H7 (cell line): ENCODE measurements around the gene ALPK3. TPM values are rescaled to one million over a fixed set of nuclear protein-coding genes. Genes with fewer than 3 reads are reported as not detected.

ENCODE experiments used
- DNase-seq: peaks from one replicate; pipeline ENCODE4 v3.0.0; 2012
- H3K27me3 ChIP-seq: 2 replicates; pipeline ENCODE4 v1.6.0; 2011; ENCODE audit warnings: mild to moderate bottlenecking, low read length; ENCODE audit not compliant: control insufficient read depth, insufficient read depth
- H3K36me3 ChIP-seq: replicated peaks from 2 replicates; pipeline ENCODE4 v1.5.1; 2011; ENCODE audit warnings: low read length; ENCODE audit not compliant: control insufficient read depth, insufficient read depth
- H3K4me3 ChIP-seq: 2 replicates; pipeline ENCODE4 v1.5.1; 2011; ENCODE audit warnings: low read depth, mild to moderate bottlenecking, control low read depth, low read length, moderate library complexity; ENCODE audit not compliant: insufficient read depth
- total RNA-seq: library from RNA; depleted of rRNA; stranded (reverse); fragments of >200 nt; shearing (Covaris generic); gene quantifications from 2 replicates; pipeline ENCODE4 v1.2.3, GENCODE V29; 2014

ALPK3 gene
- total RNA-seq, 1 experiment from 2014 or later: 0.59 TPM

DNA sequence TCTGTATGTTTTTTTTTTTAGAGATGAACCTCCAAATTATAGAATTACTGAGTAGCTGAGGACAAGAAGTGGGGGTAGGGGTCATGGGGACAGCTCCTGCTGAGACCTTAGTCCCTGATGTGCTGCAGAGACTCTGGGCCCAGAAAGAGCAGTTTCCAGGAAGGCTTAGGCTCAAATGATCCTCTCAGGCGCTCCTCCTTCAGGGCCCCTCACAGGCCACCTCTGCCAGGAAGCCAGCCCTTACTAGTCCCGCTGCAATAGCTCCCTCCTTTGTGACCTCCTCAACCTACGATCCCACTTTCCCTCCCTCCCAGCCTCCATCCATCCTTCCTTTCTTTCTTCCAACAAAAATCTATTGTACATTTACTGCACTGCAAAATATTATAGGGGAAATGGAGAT, 91.9 kb downstream of the ALPK3 start:
- no peak overlapping the region for H3K4me3 ChIP-seq
- DNase-seq: peak; percentile 62
- no peaks in the 10 kb centered on the region for H3K27me3 ChIP-seq
- H3K36me3 ChIP-seq: no peaks in the 10 kb centered on the region

DNA sequence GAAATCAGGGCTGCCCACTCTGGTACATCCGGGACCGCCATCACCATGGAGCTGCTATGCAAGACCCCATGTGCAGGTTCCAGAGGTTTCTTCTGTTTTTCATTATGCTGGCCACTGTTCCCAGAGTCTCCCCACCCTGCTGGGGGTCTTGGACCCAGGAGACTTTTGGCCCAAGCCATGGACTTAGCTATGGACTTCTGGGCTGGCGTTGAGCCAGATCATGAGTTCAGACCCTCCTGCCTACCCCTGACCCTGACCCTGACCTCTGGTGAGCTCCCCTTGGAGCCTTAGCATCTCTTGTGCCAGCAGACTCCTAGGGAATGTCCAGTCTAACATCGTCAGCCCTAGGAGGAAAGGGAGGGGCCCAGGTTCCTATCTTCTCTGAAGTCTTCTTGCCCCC, 92.6 kb downstream of the ALPK3 start:
- Histone ChIP-seq H3K4me3 (no peak overlapping the region), H3K27me3 (no peaks in the 10 kb centered on the region), H3K36me3 (no peaks in the 10 kb centered on the region)
- no peak for DNase-seq

DNA sequence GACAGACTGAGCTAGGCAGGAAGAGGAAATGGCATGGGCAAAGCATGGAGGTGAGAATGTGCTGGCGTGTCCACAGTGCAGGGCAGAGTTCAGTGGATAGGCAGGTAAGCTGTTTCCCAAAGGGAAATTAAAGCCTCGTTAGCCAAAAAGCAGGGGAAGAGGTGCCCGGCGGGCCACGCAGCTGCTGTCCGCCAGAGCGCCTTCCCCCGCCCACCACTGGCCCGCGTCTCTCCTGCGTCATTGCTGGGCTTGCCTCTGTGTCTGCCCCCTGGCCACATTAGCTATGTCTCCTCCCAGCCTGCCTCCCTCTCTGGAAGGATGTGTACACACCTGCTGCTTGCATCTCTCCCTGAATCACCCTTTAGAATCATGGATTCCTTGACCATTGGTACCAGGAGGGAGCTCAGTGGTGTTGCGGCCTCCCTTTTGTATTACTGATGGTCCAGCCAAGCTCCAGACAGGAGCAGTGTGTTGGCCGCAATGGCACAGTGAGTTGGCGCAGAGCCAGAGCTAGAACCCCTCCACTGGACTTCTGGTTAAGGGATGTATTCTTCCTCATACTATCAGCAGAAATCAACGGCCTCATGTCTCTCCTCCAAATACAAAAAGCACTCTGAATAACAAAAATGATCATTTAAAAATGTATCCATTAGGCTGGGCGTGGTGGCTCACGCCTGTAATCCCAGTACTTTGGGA, 93.9 kb downstream of the ALPK3 start:
- Histone ChIP-seq H3K36me3 (no peaks in the 10 kb centered on the region), H3K27me3 (no peaks in the 10 kb centered on the region), H3K4me3 (no peak overlapping the region)
- no peak for DNase-seq

- DNase-seq: no peak
- Histone ChIP-seq H3K4me3 (no peak overlapping the region), H3K27me3 (no peaks in the 10 kb centered on the region), H3K36me3 (no peaks in the 10 kb centered on the region)
These were observed 94.9 kb downstream of the ALPK3 start for GRCh38 chr15:84911879-84912660.

- DNase-seq: no peak
- Histone ChIP-seq H3K36me3 (no peaks in the 10 kb centered on the region), H3K27me3 (no peaks in the 10 kb centered on the region), H3K4me3 (no peak overlapping the region)
These were observed 96.2 kb downstream of the ALPK3 start for GRCh38 chr15:84913360-84913723.

GRCh38 chr15:84914351-84914750, 97.2 kb downstream of the ALPK3 start:
- no peak for DNase-seq
- Histone ChIP-seq H3K36me3 (no peaks in the 10 kb centered on the region), H3K27me3 (no peaks in the 10 kb centered on the region; the same call in 1 of the 2 replicates), H3K4me3 (no peak overlapping the region)

DNA sequence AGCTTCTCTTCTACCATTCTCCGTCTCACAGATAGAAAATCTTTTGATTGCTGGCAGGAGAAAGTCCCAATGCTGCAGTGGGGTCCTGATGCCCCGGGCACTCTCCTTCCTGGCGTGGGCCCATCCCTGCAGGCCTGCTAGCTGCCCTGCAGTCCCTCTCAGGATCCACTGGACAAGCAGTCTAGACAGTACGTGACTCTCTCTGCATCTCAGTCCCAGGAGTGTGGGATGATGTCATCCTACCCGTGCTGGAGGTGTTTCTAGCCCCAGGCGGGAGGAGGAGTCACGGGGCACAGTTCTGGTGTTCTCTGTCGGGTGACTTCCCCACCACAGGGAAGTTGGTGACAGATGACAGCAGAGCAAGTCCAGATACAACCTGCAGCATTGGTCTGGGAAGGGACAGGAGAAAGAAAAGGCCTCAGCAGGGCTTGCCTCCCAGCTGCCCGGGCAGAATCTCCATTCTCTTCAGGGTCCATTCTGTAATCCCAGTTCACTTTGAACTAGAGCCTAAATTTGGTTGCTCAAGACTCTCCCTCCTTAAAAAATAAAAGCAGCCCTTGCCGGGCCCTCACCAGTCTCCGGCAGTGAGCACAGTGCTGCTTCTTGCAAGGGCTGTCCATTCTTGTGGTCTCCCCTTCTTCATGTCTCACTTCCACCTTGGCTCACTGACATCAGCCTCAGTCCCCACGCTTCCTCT, 97.9 kb downstream of the ALPK3 start:
- H3K27me3 ChIP-seq: no peaks in the 10 kb centered on the region; the same call in 1 of the 2 replicates
- H3K36me3 ChIP-seq: no peaks in the 10 kb centered on the region
- DNase-seq: peak; percentile 61
- no peak overlapping the region for H3K4me3 ChIP-seq

GRCh38 chr15:84915606-84915958, 98.4 kb downstream of the ALPK3 start:
- Histone ChIP-seq H3K36me3 (no peaks in the 10 kb centered on the region), H3K4me3 (no peak overlapping the region), H3K27me3 (no peaks in the 10 kb centered on the region; the same call in 1 of the 2 replicates)
- no peak for DNase-seq

DNA sequence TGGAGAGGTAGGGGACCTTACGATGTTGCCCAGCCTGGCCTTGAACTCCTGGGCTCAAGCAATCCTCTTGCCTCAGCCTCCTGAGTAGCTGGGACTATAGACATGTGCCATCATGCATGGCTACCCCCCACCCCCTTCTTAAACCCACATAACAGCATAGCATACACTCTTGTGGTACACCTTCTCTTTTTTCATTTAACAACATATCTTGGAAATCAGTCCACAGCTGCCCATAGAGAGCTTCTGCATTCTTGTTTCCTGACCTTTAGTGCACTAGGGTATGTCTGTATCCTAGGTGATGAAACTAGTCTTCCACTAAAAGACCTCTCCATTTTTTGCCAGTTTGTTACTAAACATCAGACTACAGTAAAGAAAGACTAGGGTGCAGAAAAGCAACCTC, 100.3 kb downstream of the ALPK3 start:
- Histone ChIP-seq H3K4me3 (no peak overlapping the region), H3K36me3 (no peaks in the 10 kb centered on the region), H3K27me3 (no peaks in the 10 kb centered on the region; the same call in 1 of the 2 replicates)
- no peak for DNase-seq

DNA sequence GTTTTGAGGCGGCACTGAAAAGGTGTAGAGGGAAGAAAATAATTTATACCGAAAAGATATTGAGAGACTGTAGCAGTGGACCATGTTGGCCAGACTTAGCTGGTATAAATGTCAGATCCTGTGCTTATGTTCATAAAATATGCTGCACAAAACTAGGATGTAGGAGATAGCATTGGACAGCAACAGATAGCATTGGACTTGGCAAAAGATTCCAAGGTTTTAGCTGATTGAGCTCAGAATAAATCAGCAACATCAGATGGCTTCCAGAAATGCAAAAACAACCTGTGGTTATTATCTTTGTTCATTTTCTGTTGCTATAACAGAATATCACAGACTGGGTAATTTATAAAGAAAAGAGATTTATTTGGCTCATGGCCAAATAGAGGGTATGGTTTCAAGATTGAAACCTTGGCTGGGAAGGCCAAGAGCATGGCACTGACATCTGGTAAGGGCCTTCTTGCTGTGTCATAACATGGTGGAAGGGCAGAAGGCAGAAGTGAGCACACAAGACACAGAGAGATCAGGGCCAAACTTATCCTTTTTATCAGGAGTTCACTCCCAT, 102.0 kb downstream of the ALPK3 start:
- DNase-seq: no peak
- Histone ChIP-seq H3K36me3 (no peaks in the 10 kb centered on the region), H3K4me3 (no peak overlapping the region), H3K27me3 (no peaks in the 10 kb centered on the region; the same call in 1 of the 2 replicates)

- H3K36me3 ChIP-seq: no peaks in the 10 kb centered on the region
- H3K4me3 ChIP-seq: no peak overlapping the region
These were observed 104.0 kb downstream of the ALPK3 start for GRCh38 chr15:84921121-84921520.

GRCh38 chr15:84922530-84922929, 105.4 kb downstream of the ALPK3 start:
- no peaks in the 10 kb centered on the region for H3K36me3 ChIP-seq
- H3K27me3 ChIP-seq: no peaks in the 10 kb centered on the region; the same call in 1 of the 2 replicates
- no peak for DNase-seq
- H3K4me3 ChIP-seq: no peak overlapping the region

More at GRCh38 chr15:84921121-84921520, 104.0 kb downstream of the ALPK3 start:
- DNase-seq: no peak
- H3K27me3 ChIP-seq: no peaks in the 10 kb centered on the region; the same call in 1 of the 2 replicates
